ENCODE results near the gene VWA3A. TPM values are rescaled to one million over a fixed set of nuclear protein-coding genes. Genes with fewer than 3 reads are reported as not detected.

VWA3A gene
- total and polyA plus RNA-seq, 2 of the 8 experiments (the other 6 are each of a cell fraction or from before 2014, with no cell fraction given), result 0.05 TPM; not detected in 1

DNA sequence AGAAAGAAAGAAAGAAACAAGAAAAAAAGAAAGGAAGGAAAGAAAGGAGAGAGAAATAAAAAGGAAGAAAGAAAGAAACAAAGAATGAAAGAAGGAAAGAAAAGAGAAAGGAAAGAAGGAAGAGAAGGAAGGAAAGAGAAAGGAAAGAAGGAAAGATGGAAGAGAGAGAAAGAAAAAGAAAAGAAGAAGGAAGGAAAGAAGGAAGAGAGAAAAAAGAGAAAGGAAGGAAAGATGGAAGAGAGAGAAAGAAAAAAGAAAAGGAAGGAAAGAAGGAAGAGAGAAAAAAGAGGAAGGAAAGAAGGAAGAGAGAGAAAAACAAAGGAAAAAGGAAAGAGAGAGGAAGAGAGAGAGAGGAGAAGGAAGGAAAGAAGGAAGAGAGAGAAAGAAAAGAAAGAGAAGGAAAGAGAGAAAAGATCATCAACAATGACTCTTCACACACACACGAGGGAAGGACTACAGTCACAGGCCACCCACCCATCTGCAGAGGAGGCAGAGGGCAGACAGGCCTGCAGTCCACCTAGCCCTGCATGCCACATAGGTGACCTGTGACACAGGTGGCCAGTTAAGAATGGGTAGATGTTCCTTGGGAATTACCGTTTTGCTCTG, 23.9 kb downstream of the VWA3A start:
- Histone ChIP-seq H2BK120ac (replicated peaks; ENCODE audit: low read depth, low read length) (no peak overlapping the region), H2BK5ac (ENCODE audit: low read depth, low read length) (0 out of 2 replicates have a peak overlapping the region, but pooled peaks have one; percentile 44), H2BK20ac (ENCODE audit: low read length) (no peak overlapping the region), H2BK15ac (ENCODE audit: low read length) (no peak overlapping the region), H4K20me1 (replicated peaks in 1 of 2; ENCODE audit: control insufficient read depth in 1 of 2, insufficient read depth in 2 of 2, low read length in 2 of 2) (no peaks in the 10 kb centered on the region), H3K4me2 (ENCODE audit: insufficient read depth in 1 of 2, low read depth in 2 of 2, low read length in 2 of 2) (no peak overlapping the region), H4K8ac (ENCODE audit: extremely low read depth, insufficient read depth, low read length) (no peak overlapping the region), H3K79me1 (ENCODE audit: low read depth, low read length) (no peaks in the 10 kb centered on the region), H2AK5ac (ENCODE audit: low read depth, low read length) (no peak overlapping the region), H3K4ac (replicated peaks; ENCODE audit: insufficient read length, low read depth, low read length) (no peak overlapping the region), H3K23ac (ENCODE audit: insufficient read length) (no peak overlapping the region), H3K36me3 (ENCODE audit: control insufficient read depth in 2 of 4, insufficient read depth in 4 of 4, low read length in 3 of 4) (no peaks in the 10 kb centered on the region), H3K27ac (ENCODE audit: low read depth, low read length) (no peak overlapping the region), H3K4me1 (replicated peaks in 1 of 4; ENCODE audit: control insufficient read depth in 3 of 4, insufficient read depth in 4 of 4, low read length in 3 of 4) (no peaks in the 10 kb centered on the region), H3K56ac (replicated peaks; ENCODE audit: insufficient read length, low read depth, low read length) (no peak overlapping the region), H3K4me3 (ENCODE audit: extremely low read depth in 1 of 4, insufficient read depth in 2 of 4, low read depth in 3 of 4, low read length in 4 of 4) (no peak overlapping the region), H3K79me2 (ENCODE audit: control insufficient read depth in 1 of 2, insufficient read depth in 2 of 2, low read length in 2 of 2) (no peaks in the 10 kb centered on the region), H3K9me3 (ENCODE audit: insufficient read depth in 2 of 2, low read depth in 1 of 2, low read length in 1 of 2) (no peaks in the 10 kb centered on the region), H3K14ac (ENCODE audit: insufficient read length) (no peak overlapping the region), H4K91ac (replicated peaks; ENCODE audit: insufficient read length, low read length) (no peak overlapping the region), H4K5ac (ENCODE audit: insufficient read length, low read depth, low read length) (no peak overlapping the region), H2AFZ (ENCODE audit: low read length) (no peak overlapping the region), H3K23me2 (ENCODE audit: low read depth, low read length) (no peaks in the 10 kb centered on the region), H3K18ac (ENCODE audit: extremely low read depth, low read length) (no peak overlapping the region), H3K9ac (replicated peaks in 1 of 4; ENCODE audit: extremely low read depth in 1 of 4, low read depth in 3 of 4, low read length in 3 of 4) (no peak overlapping the region), H3K27me3 (replicated peaks in 1 of 4; ENCODE audit: control insufficient read depth in 3 of 4, extremely low read depth in 1 of 4, insufficient read depth in 3 of 4, low read length in 3 of 4) (no peaks in the 10 kb centered on the region), H2BK12ac (ENCODE audit: low read depth, low read length) (no peak overlapping the region)
- ChIA-PET POLR2A (ENCODE audit: partially characterized antibody) (interaction anchor here (1.1 kb wide), 1 partner anchor 16 kb away, joined by 3 read pairs; no protein-coding TSS in a partner anchor), CTCF (ENCODE audit: partially characterized antibody) (interaction anchor here (1.0 to 2.8 kb wide), 4 partner anchors 14 to 72 kb away, joined by 3 to 14 read pairs (median 3); no protein-coding TSS in a partner anchor)
- FAIRE-seq (no peak), DNase-seq (ENCODE audit: low read depth in 1 of 2, low spot score in 2 of 2) (no peak)
- 83% methylated on average over 2 of the region's 2 CpGs; no CpG with 5 or more reads in 1 of the 2 experiments for WGBS, 2 experiments (ENCODE audit: extremely low coverage in 1 of 2, insufficient coverage in 1 of 2, insufficient read length in 1 of 2, insufficient replicate concordance in 2 of 2, low coverage in 1 of 2, low lambda C conversion rate in 2 of 2, missing lambda C conversion rate in 1 of 2)
- TF ChIP-seq GTF2F1 (IDR thresholded peaks at IDR 0.05; ENCODE audit: borderline replicate concordance, low read depth, low read length) (no peak), CBX8 (IDR thresholded peaks at IDR 0.05; ENCODE audit: borderline replicate concordance, low read depth, low read length) (no peak), ASH2L (IDR thresholded peaks at IDR 0.05; ENCODE audit: low read length) (no peak), SIX5 (IDR thresholded peaks at IDR 0.05; ENCODE audit: low read depth, low read length) (no peak), BRCA1 (IDR thresholded peaks at IDR 0.05; ENCODE audit: low read depth, low read length) (no peak), POLR2A (IDR thresholded peaks at IDR 0.05; ENCODE audit: control extremely low read depth in 1 of 2, low read depth in 2 of 2, low read length in 2 of 2) (no peak)

All from H1 (cell line).